ENCODE data around the gene IL32.
A peak's percentile ranks its signal among the peaks of the same experiment; 100 is the strongest.

IL32 gene

GRCh38 chr16:3056336-3057180, 8.9 kb upstream of the IL32 start:
- FAIRE-seq (no peak), DNase-seq (ENCODE audit: insufficient read length, low spot score) (no peak)
- no peak for TF ChIP-seq CTCF (IDR thresholded peaks at IDR 0.05; ENCODE audit: insufficient read depth, missing control alignments)

GRCh38 chr16:3057181-3058138, 8.0 kb upstream of the IL32 start:
- TF ChIP-seq CTCF (IDR thresholded peaks at IDR 0.05; ENCODE audit: insufficient read depth, missing control alignments) = no peak
- DNase-seq (ENCODE audit: insufficient read length, low spot score) = no peak
- no peak for FAIRE-seq

- no peak for TF ChIP-seq CTCF (IDR thresholded peaks at IDR 0.05; ENCODE audit: insufficient read depth, missing control alignments)
- FAIRE-seq (no peak), DNase-seq (ENCODE audit: insufficient read length, low spot score) (no peak)
Observed at GRCh38 chr16:3058139-3059030, 7.1 kb upstream of the IL32 start.

GRCh38 chr16:3059041-3059722, 6.3 kb upstream of the IL32 start:
- DNase-seq (ENCODE audit: insufficient read length, low spot score) = peak; percentile 84
- FAIRE-seq = no peak
- TF ChIP-seq CTCF (IDR thresholded peaks at IDR 0.05; ENCODE audit: insufficient read depth, missing control alignments) = peak; percentile 63

GRCh38 chr16:3059723-3060242, 5.7 kb upstream of the IL32 start:
- DNase-seq (ENCODE audit: insufficient read length, low spot score) (no peak), FAIRE-seq (no peak)
- no peak for TF ChIP-seq CTCF (IDR thresholded peaks at IDR 0.05; ENCODE audit: insufficient read depth, missing control alignments)
